HepG2 (cell line): ENCODE results near the gene TSPAN9. TPM values are rescaled to one million over a fixed set of nuclear protein-coding genes. Genes with fewer than 3 reads are reported as not detected.

Experiments used
- ATM ChIP-seq: fragments of 450-650 bp; IDR thresholded peaks from 2 replicates; pipeline ENCODE4 v1.7.1; 2017; ENCODE audit warnings: mild to moderate bottlenecking, borderline replicate concordance
- BCL3 ChIP-seq: sonication (generic); formaldehyde crosslinking; IDR thresholded peaks from 2 replicates; pipeline ENCODE4 v1.5.1; 2020; ENCODE audit warnings: mild to moderate bottlenecking, missing genetic modification reagents, moderate library complexity
- FOSL2 ChIP-seq: sonication (generic); formaldehyde crosslinking; IDR thresholded peaks from 2 replicates; pipeline ENCODE4 v1.4.0; 2020; ENCODE audit warnings: missing genetic modification reagents
- GTF3A ChIP-seq: sonication (generic); formaldehyde crosslinking; conservative IDR thresholded peaks from 2 replicates; pipeline ENCODE4 v1.4.0; 2020; ENCODE audit warnings: mild to moderate bottlenecking, missing genetic modification reagents
- MAFF ChIP-seq: IDR thresholded peaks from 2 replicates; pipeline ENCODE4 v1.6.1; 2011; ENCODE audit warnings: low read depth, low read length, improper control_type of control experiment
- MED8 ChIP-seq: sonication (generic); formaldehyde crosslinking; IDR thresholded peaks from 2 replicates; pipeline ENCODE4 v1.8.1; 2023; ENCODE audit warnings: mild to moderate bottlenecking, missing genetic modification reagents; ENCODE audit not compliant: insufficient replicate concordance
- MEF2D ChIP-seq: sonication (generic); formaldehyde crosslinking; IDR thresholded peaks from 2 replicates; pipeline ENCODE4 v1.5.1; 2020; ENCODE audit warnings: mild to moderate bottlenecking, missing genetic modification reagents
- MLLT10 ChIP-seq: sonication (generic); formaldehyde crosslinking; IDR thresholded peaks from 2 replicates; pipeline ENCODE4 v1.4.0; 2020; ENCODE audit warnings: missing genetic modification reagents
- PITX1 ChIP-seq: sonication (generic); formaldehyde crosslinking; IDR thresholded peaks from 2 replicates; pipeline ENCODE4 v1.5.1; 2020; ENCODE audit warnings: mild to moderate bottlenecking, missing genetic modification reagents
- POGZ ChIP-seq: sonication (generic); formaldehyde crosslinking; IDR thresholded peaks from 2 replicates; pipeline ENCODE4 v1.4.0; 2020; ENCODE audit warnings: mild to moderate bottlenecking, missing genetic modification reagents
- RNF2 ChIP-seq: fragments of 450-650 bp; conservative IDR thresholded peaks from 2 replicates; pipeline ENCODE4 v1.6.1; 2016; ENCODE audit warnings: low read depth
- ZBTB1 ChIP-seq: sonication (generic); formaldehyde crosslinking; IDR thresholded peaks from 2 replicates; pipeline ENCODE4 v1.4.0; 2020; ENCODE audit warnings: missing genetic modification reagents, borderline replicate concordance
- ZNF101 ChIP-seq: sonication (generic); formaldehyde crosslinking; IDR thresholded peaks from 2 replicates; pipeline ENCODE4 v1.4.0; 2020; ENCODE audit warnings: mild to moderate bottlenecking, low read depth, missing genetic modification reagents, borderline replicate concordance
- ZNF160 ChIP-seq: sonication (generic); formaldehyde crosslinking; IDR thresholded peaks from 2 replicates; pipeline ENCODE4 v1.8.0; 2022; ENCODE audit warnings: mild to moderate bottlenecking, inconsistent platforms, missing genetic modification reagents
- ZNF354B ChIP-seq: sonication (generic); formaldehyde crosslinking; IDR thresholded peaks from 2 replicates; pipeline ENCODE4 v1.8.0; 2022; ENCODE audit warnings: mild to moderate bottlenecking, missing genetic modification reagents
- ZNF430 ChIP-seq: sonication (generic); formaldehyde crosslinking; IDR thresholded peaks from 2 replicates; pipeline ENCODE4 v1.9.0; 2021; ENCODE audit warnings: mild to moderate bottlenecking, missing genetic modification reagents
- ZNF567 ChIP-seq: sonication (generic); formaldehyde crosslinking; IDR thresholded peaks from 2 replicates; pipeline ENCODE4 v1.8.1; 2023; ENCODE audit warnings: mild to moderate bottlenecking, missing genetic modification reagents, borderline replicate concordance
- ZNF781 ChIP-seq: sonication (generic); formaldehyde crosslinking; IDR thresholded peaks from 2 replicates; pipeline ENCODE4 v1.5.1; 2020; ENCODE audit warnings: borderline replicate concordance, mild to moderate bottlenecking, missing genetic modification reagents; ENCODE audit errors: not compliant biosample characterization
- ZNF850 ChIP-seq: sonication (generic); formaldehyde crosslinking; conservative IDR thresholded peaks from 2 replicates; pipeline ENCODE4 v1.9.0; 2021; ENCODE audit warnings: mild to moderate bottlenecking, missing genetic modification reagents
- polyA plus RNA-seq, 8 experiments: library from polyadenylated mRNA; depleted of rRNA in 3 of 8; stranded (reverse) in 7 of 8; unstranded in 1 of 8; fragments of >200 nt; fragmentation: Illumina TruSeq in 4 of 8; extraction: Trizol in 4 of 8; gene quantifications; 2 replicates each; pipeline versions ENCODE4 v1.2.1 to v1.2.3, GENCODE V29; 2011 to 2016; ENCODE audit warnings: low read depth in 4 of 8, missing spikeins in 1 of 8, mixed read lengths in 1 of 8; ENCODE audit not compliant: insufficient read depth in 1 of 8
- total RNA-seq, 5 experiments: library from RNA; depleted of rRNA; stranded (reverse); fragments of >200 nt; fragmentation: Illumina TruSeq; extraction: Trizol; gene quantifications; 2 replicates each; pipeline ENCODE4 v1.2.3, GENCODE V29; 2016; ENCODE audit warnings: low read depth in 1 of 5
- TF ChIP-seq, protein P1 (sequence below): IDR thresholded peaks from 2 replicates; pipeline ENCODE4 v1.4.0; 2020; ENCODE audit warnings: mild to moderate bottlenecking, missing genetic modification reagents
- TF ChIP-seq, protein P2 (sequence below): sonication (generic); formaldehyde crosslinking; IDR thresholded peaks from 2 replicates; pipeline ENCODE4 v1.4.0; 2020; ENCODE audit warnings: missing genetic modification reagents
- TF ChIP-seq, protein P3 (sequence below): sonication (generic); formaldehyde crosslinking; IDR thresholded peaks from 2 replicates; pipeline ENCODE4 v1.4.0; 2020; ENCODE audit warnings: mild to moderate bottlenecking, missing genetic modification reagents

TSPAN9 gene
- total and polyA plus RNA-seq, 2 of the 13 experiments (the other 11 are each of a cell fraction or from before 2014, with no cell fraction given), result 18.1 to 42.3 TPM

DNA sequence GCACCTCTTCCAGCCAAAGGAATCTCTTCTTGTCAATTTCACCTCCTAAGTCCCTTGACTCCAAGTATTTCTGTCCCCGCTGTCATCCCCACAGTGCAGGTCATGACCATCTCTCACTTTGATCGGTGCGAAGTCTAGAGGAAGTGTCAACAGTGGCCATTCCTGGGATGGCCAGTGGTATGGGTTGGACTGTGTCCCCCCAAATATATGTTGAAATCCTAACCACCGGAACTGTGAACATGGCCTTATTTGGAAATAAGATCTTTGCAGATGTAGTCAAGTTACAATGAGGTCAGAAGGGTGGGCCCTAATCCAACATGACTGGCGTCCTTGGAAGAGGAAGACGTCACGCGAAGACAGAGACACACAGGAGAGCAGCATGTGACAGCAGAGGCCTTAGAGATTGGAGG is 257.9 kb downstream of the TSPAN9 start (continued):
- TF ChIP-seq MED8 (no peak), ZNF101 (CRISPR knock-in tag) (no peak), ZNF567 (CRISPR knock-in tag) (no peak), POGZ (CRISPR knock-in tag) (peak; percentile 91), BCL3 (CRISPR knock-in tag) (0 out of 2 replicates have a peak, but pooled peaks have one; percentile 42), GTF3A (CRISPR knock-in tag) (no peak), MLLT10 (CRISPR knock-in tag) (no peak), MAFF (no peak), FOSL2 (CRISPR knock-in tag) (peak; percentile 65), RNF2 (peak; percentile 75), ZNF354B (CRISPR knock-in tag) (no peak), ZBTB1 (CRISPR knock-in tag) (no peak), ZNF781 (no peak), MEF2D (peak; percentile 71; the same call in 1 of the 2 replicates), PITX1 (CRISPR knock-in tag) (peak; percentile 61; the same call in 1 of the 2 replicates), ZNF160 (CRISPR knock-in tag) (0 out of 2 replicates have a peak, but pooled peaks have one; percentile 58), ZNF430 (peak; percentile 73; the same call in 1 of the 2 replicates), ZNF850 (CRISPR knock-in tag) (no peak), ATM (no peak)
- TF ChIP-seq, protein P1, sequence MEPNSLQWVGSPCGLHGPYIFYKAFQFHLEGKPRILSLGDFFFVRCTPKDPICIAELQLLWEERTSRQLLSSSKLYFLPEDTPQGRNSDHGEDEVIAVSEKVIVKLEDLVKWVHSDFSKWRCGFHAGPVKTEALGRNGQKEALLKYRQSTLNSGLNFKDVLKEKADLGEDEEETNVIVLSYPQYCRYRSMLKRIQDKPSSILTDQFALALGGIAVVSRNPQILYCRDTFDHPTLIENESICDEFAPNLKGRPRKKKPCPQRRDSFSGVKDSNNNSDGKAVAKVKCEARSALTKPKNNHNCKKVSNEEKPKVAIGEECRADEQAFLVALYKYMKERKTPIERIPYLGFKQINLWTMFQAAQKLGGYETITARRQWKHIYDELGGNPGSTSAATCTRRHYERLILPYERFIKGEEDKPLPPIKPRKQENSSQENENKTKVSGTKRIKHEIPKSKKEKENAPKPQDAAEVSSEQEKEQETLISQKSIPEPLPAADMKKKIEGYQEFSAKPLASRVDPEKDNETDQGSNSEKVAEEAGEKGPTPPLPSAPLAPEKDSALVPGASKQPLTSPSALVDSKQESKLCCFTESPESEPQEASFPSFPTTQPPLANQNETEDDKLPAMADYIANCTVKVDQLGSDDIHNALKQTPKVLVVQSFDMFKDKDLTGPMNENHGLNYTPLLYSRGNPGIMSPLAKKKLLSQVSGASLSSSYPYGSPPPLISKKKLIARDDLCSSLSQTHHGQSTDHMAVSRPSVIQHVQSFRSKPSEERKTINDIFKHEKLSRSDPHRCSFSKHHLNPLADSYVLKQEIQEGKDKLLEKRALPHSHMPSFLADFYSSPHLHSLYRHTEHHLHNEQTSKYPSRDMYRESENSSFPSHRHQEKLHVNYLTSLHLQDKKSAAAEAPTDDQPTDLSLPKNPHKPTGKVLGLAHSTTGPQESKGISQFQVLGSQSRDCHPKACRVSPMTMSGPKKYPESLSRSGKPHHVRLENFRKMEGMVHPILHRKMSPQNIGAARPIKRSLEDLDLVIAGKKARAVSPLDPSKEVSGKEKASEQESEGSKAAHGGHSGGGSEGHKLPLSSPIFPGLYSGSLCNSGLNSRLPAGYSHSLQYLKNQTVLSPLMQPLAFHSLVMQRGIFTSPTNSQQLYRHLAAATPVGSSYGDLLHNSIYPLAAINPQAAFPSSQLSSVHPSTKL (CRISPR knock-in tag), result peak; percentile 91
- TF ChIP-seq, protein P2, sequence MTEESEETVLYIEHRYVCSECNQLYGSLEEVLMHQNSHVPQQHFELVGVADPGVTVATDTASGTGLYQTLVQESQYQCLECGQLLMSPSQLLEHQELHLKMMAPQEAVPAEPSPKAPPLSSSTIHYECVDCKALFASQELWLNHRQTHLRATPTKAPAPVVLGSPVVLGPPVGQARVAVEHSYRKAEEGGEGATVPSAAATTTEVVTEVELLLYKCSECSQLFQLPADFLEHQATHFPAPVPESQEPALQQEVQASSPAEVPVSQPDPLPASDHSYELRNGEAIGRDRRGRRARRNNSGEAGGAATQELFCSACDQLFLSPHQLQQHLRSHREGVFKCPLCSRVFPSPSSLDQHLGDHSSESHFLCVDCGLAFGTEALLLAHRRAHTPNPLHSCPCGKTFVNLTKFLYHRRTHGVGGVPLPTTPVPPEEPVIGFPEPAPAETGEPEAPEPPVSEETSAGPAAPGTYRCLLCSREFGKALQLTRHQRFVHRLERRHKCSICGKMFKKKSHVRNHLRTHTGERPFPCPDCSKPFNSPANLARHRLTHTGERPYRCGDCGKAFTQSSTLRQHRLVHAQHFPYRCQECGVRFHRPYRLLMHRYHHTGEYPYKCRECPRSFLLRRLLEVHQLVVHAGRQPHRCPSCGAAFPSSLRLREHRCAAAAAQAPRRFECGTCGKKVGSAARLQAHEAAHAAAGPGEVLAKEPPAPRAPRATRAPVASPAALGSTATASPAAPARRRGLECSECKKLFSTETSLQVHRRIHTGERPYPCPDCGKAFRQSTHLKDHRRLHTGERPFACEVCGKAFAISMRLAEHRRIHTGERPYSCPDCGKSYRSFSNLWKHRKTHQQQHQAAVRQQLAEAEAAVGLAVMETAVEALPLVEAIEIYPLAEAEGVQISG (CRISPR knock-in tag), result peak; percentile 42; the same call in 1 of the 2 replicates
- TF ChIP-seq, protein P3, sequence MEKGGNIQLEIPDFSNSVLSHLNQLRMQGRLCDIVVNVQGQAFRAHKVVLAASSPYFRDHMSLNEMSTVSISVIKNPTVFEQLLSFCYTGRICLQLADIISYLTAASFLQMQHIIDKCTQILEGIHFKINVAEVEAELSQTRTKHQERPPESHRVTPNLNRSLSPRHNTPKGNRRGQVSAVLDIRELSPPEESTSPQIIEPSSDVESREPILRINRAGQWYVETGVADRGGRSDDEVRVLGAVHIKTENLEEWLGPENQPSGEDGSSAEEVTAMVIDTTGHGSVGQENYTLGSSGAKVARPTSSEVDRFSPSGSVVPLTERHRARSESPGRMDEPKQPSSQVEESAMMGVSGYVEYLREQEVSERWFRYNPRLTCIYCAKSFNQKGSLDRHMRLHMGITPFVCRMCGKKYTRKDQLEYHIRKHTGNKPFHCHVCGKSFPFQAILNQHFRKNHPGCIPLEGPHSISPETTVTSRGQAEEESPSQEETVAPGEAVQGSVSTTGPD (CRISPR knock-in tag), result no peak
